Measurements from ENCODE around the gene TMX2.
"Not testable (repeated sequence)": the region's sequence is repeated elsewhere in the genome, so short reads cannot be mapped to it uniquely, and the experiment has no call there.

Gene TMX2

GRCh38 chr11:57713835-57714234 is 1.4 kb downstream of the TMX2 start:
- no peak for DNase-seq (ENCODE audit: extremely low read depth in 1 of 2, low read depth in 1 of 2)

GRCh38 chr11:57716726-57717125 is 4.3 kb downstream of the TMX2 start:
- DNase-seq (ENCODE audit: extremely low read depth in 1 of 2, low read depth in 1 of 2), result not testable (repeated sequence)

GRCh38 chr11:57727185-57727584 is 14.8 kb downstream of the TMX2 start:
- no peak for DNase-seq (ENCODE audit: extremely low read depth in 1 of 2, low read depth in 1 of 2)

- DNase-seq (ENCODE audit: extremely low read depth in 1 of 2, low read depth in 1 of 2), result no peak
These were observed 16.4 kb downstream of the TMX2 start for GRCh38 chr11:57728829-57729228.

GRCh38 chr11:57729479-57729878 is 17.1 kb downstream of the TMX2 start:
- DNase-seq (ENCODE audit: extremely low read depth in 1 of 2, low read depth in 1 of 2), result no peak

- DNase-seq (ENCODE audit: extremely low read depth in 1 of 2, low read depth in 1 of 2), result no peak
These were observed 20.3 kb downstream of the TMX2 start for GRCh38 chr11:57732661-57733060.

- DNase-seq (ENCODE audit: extremely low read depth in 1 of 2, low read depth in 1 of 2), result no peak
These were observed 23.4 kb downstream of the TMX2 start for GRCh38 chr11:57735619-57736298.

GRCh38 chr11:57741132-57742086 is 29.0 kb downstream of the TMX2 start, which contains the start of gene SELENOH:
Gene SELENOH, plus strand, starts transcription at chr11:57741491. Its CDS starts 105 bp downstream, at chr11:57741596.
- DNase-seq (ENCODE audit: extremely low read depth in 1 of 2, low read depth in 1 of 2), result peak; percentile 79 to 84

- no peak for DNase-seq (ENCODE audit: extremely low read depth in 1 of 2, low read depth in 1 of 2)
These were observed 29.7 kb downstream of the TMX2 start for GRCh38 chr11:57742087-57742452.

- DNase-seq (ENCODE audit: extremely low read depth in 1 of 2, low read depth in 1 of 2), result no peak
These were observed 32.0 kb downstream of the TMX2 start for GRCh38 chr11:57744357-57744756.

GRCh38 chr11:57745206-57745605 is 32.8 kb downstream of the TMX2 start:
- no peak for DNase-seq (ENCODE audit: extremely low read depth in 1 of 2, low read depth in 1 of 2)

- no peak for DNase-seq (ENCODE audit: extremely low read depth in 1 of 2, low read depth in 1 of 2)
These were observed 34.5 kb downstream of the TMX2 start for GRCh38 chr11:57746920-57747319.

- DNase-seq (ENCODE audit: extremely low read depth in 1 of 2, low read depth in 1 of 2), result no peak
These were observed 38.8 kb downstream of the TMX2 start for GRCh38 chr11:57751176-57751575.

- DNase-seq (ENCODE audit: extremely low read depth in 1 of 2, low read depth in 1 of 2), result no peak
These were observed 39.4 kb downstream of the TMX2 start, which contains the start of gene BTBD18 for GRCh38 chr11:57751676-57752253. Gene BTBD18, minus strand, starts transcription at chr11:57751819. Its CDS starts 631 bp downstream, at chr11:57751188.

- no peak for DNase-seq (ENCODE audit: extremely low read depth in 1 of 2, low read depth in 1 of 2)
These were observed 40.6 kb downstream of the TMX2 start for GRCh38 chr11:57752954-57753353.

- DNase-seq (ENCODE audit: extremely low read depth in 1 of 2, low read depth in 1 of 2), result no peak
These were observed 45.8 kb downstream of the TMX2 start for GRCh38 chr11:57758174-57758573.

- no peak for DNase-seq (ENCODE audit: extremely low read depth in 1 of 2, low read depth in 1 of 2)
These were observed 49.2 kb downstream of the TMX2 start, which contains the start of gene CTNND1 for GRCh38 chr11:57761301-57762234. Gene CTNND1, plus strand, starts transcription at chr11:57761802. Its CDS starts 29,677 bp downstream, at chr11:57791479.

GRCh38 chr11:57762235-57762861 is 50.0 kb downstream of the TMX2 start:
- no peak for DNase-seq (ENCODE audit: extremely low read depth in 1 of 2, low read depth in 1 of 2)

- no peak for DNase-seq (ENCODE audit: extremely low read depth in 1 of 2, low read depth in 1 of 2)
These were observed 51.2 kb downstream of the TMX2 start for GRCh38 chr11:57763568-57763967.

GRCh38 chr11:57764021-57764420 is 51.6 kb downstream of the TMX2 start:
- no peak for DNase-seq (ENCODE audit: extremely low read depth in 1 of 2, low read depth in 1 of 2)

Measured in activated CD8-positive, alpha-beta memory T cell treated with anti-CD3 and anti-CD28 coated beads for 1 hour (primary cell).